ENCODE measurements around the gene DTNB. TPM values are rescaled to one million over a fixed set of nuclear protein-coding genes. Genes with fewer than 3 reads are reported as not detected.

Gene DTNB
- total and polyA plus RNA-seq, 2 donors (not counting 3 experiments of a cell fraction or from before 2014, with no cell fraction given): 11.5 to 17.0 TPM

GRCh38 chr2:25381502-25381901 is 291.9 kb downstream of the DTNB start:
- H3K27me3 ChIP-seq (ENCODE audit: control insufficient read depth in 2 of 2, insufficient read depth in 2 of 2, low read length in 2 of 2): no peaks in the 10 kb centered on the region
- intact Hi-C loops (cut with micrococcal nuclease): no loop called here
- H3K4me1 ChIP-seq (ENCODE audit: control insufficient read depth, extremely low read depth, insufficient read depth, low read length): peaks cover 9% of the 10 kb centered on the region
- no peaks in the 10 kb centered on the region for H3K9me1 ChIP-seq (replicated peaks; ENCODE audit: control insufficient read depth, extremely low read depth, insufficient read depth, low read length)
- H3K4me3 ChIP-seq (replicated peaks in 1 of 3; ENCODE audit: insufficient read depth in 1 of 3, low read depth in 1 of 3, low read length in 3 of 3): no peak overlapping the region
- H3K4me2 ChIP-seq (ENCODE audit: insufficient read depth, low read length): no peak overlapping the region
- BruUV-seq (replicated peaks): no TSS peak
- H2AFZ ChIP-seq (ENCODE audit: low read depth, low read length): no peak overlapping the region
- no peak overlapping the region for H3K27ac ChIP-seq (ENCODE audit: insufficient read depth, low read depth, low read length)
- H3K9ac ChIP-seq (replicated peaks; ENCODE audit: extremely low read depth, insufficient read depth, low read length): no peak overlapping the region
- no peaks in the 10 kb centered on the region for H3K79me2 ChIP-seq (ENCODE audit: control insufficient read depth, insufficient read depth, low read length)
- ChIA-PET POLR2A (no interaction called here), CTCF (interaction anchor here (6.6 kb wide), 1 partner anchor 19 kb away, joined by 43 read pairs; no protein-coding TSS in a partner anchor)
- dilution Hi-C loops (cut with MboI; ENCODE audit: extremely low pct_ligation_motif_present, low sequenced_read_pairs): no loop called here
- TF ChIP-seq JUN (IDR thresholded peaks at IDR 0.05; ENCODE audit: borderline replicate concordance, insufficient read depth, insufficient read length, low read depth): no peak
- no peak for TF ChIP-seq GATA2 (IDR thresholded peaks at IDR 0.05; ENCODE audit: insufficient read depth, insufficient read length, low read depth, low read length)
- TF ChIP-seq MYC (IDR thresholded peaks at IDR 0.05; ENCODE audit: low read depth, low read length): no peak
- no peak for TF ChIP-seq POLR2A (IDR thresholded peaks at IDR 0.05; ENCODE audit: low read depth, low read length)
- no peak for TF ChIP-seq POLR2AphosphoS5 (IDR thresholded peaks at IDR 0.05; ENCODE audit: insufficient read depth, low read depth, low read length)
- TF ChIP-seq FOS (IDR thresholded peaks at IDR 0.05; ENCODE audit: borderline replicate concordance, insufficient read depth, low read length): no peak
- TF ChIP-seq CTCF (IDR thresholded peaks at IDR 0.05; ENCODE audit: extremely low read depth in 1 of 2, insufficient read depth in 1 of 2, low read depth in 1 of 2, low read length in 2 of 2): no peak
- TF ChIP-seq EZH2 (IDR thresholded peaks at IDR 0.05; ENCODE audit: borderline replicate concordance, low read depth, low read length, severe bottlenecking): no peak
- TF ChIP-seq MAX (IDR thresholded peaks at IDR 0.05; ENCODE audit: insufficient read depth, insufficient read length): no peak
- no peaks in the 10 kb centered on the region for H3K9me3 ChIP-seq (replicated peaks; ENCODE audit: control insufficient read depth, insufficient read depth, low read length)
- no peak for DNase-seq (ENCODE audit: low read depth, low spot score)
- H4K20me1 ChIP-seq (replicated peaks; ENCODE audit: control insufficient read depth, extremely low read depth, insufficient read depth, low read length): no peaks in the 10 kb centered on the region
- no peak for FAIRE-seq
- no peaks in the 10 kb centered on the region for H3K36me3 ChIP-seq (ENCODE audit: control insufficient read depth in 2 of 2, extremely low read depth in 1 of 2, insufficient read depth in 2 of 2, low read length in 2 of 2)
